Upper lobe of right lung (tissue), 1 donor: ENCODE data around the gene PDE6G. TPM values are rescaled to one million over a fixed set of nuclear protein-coding genes. Genes with fewer than 3 reads are reported as not detected.
A peak's percentile ranks its signal among the peaks of the same experiment; 100 is the strongest.

Experiments
- ATAC-seq: fragments of 200-7000 bp; cut with Tn5 transposase; one replicate; pipeline ENCODE4 v1.9.1; 2020; ENCODE audit warnings: mild to moderate bottlenecking, moderate library complexity
- DNase-seq: peaks from one replicate; pipeline ENCODE4 v3.0.0-alpha.2; 2020
- H3K27ac ChIP-seq: fragments of 200-600 bp; one replicate; pipeline ENCODE4 v1.8.0; 2022
- H3K27me3 ChIP-seq: fragments of 200-600 bp; one replicate; pipeline ENCODE4 v1.8.0; 2022; ENCODE audit warnings: mild to moderate bottlenecking
- H3K36me3 ChIP-seq: fragments of 200-600 bp; one replicate; pipeline ENCODE4 v1.8.0; 2022
- H3K4me1 ChIP-seq: fragments of 200-600 bp; one replicate; pipeline ENCODE4 v1.8.0; 2022
- H3K4me3 ChIP-seq: fragments of 200-600 bp; one replicate; pipeline ENCODE4 v1.8.0; 2022; ENCODE audit warnings: mild to moderate bottlenecking
- H3K9me3 ChIP-seq: fragments of 200-600 bp; one replicate; pipeline ENCODE4 v1.8.0; 2022
- CTCF ChIP-seq: fragments of 200-600 bp; IDR thresholded peaks from one replicate; pipeline ENCODE4 v1.8.0; 2022; ENCODE audit warnings: antibody characterized with exemption
- intact Hi-C: fragments of 100-400 bp; cut with DNase I; formaldehyde crosslinking; loops from one replicate; pipeline ENCODE4 v1.11.0; 2022
- total RNA-seq: library from RNA; stranded (reverse); fragmentation: NEBNext Ultra II Directional; extraction: Animal tissue kit (Norgen Biotek cat#: 25700); gene quantifications from one replicate; pipeline ENCODE4 v1.2.1, GENCODE V29; 2021
- donor health status: DM: no; HTN: yes; CAD: no; lungs with severe emphysema.

The PDE6G gene
- total RNA-seq, 1 donor from 2014 or later, result 1.0 TPM

GRCh38 chr17:81672504-81672903 lies 16.2 kb upstream of the PDE6G start:
- intact Hi-C loops, result no loop called here
- Histone ChIP-seq H3K27ac (no peak overlapping the region), H3K27me3 (no peaks in the 10 kb centered on the region), H3K9me3 (no peaks in the 10 kb centered on the region), H3K4me3 (no peak overlapping the region), H3K4me1 (peaks cover 8% of the 10 kb centered on the region), H3K36me3 (peaks cover 54% of the 10 kb centered on the region)
- DNase-seq, result no peak
- no peak for TF ChIP-seq CTCF
- ATAC-seq, result no peak

GRCh38 chr17:81667754-81668153 lies 11.4 kb upstream of the PDE6G start:
- no peaks in the 10 kb centered on the region for H3K9me3 ChIP-seq
- no peaks in the 10 kb centered on the region for H3K27me3 ChIP-seq
- H3K36me3 ChIP-seq, result peaks cover 39% of the 10 kb centered on the region
- H3K27ac ChIP-seq, result no peak overlapping the region
- no peak for TF ChIP-seq CTCF
- ATAC-seq (no peak), DNase-seq (no peak)
- H3K4me3 ChIP-seq, result no peak overlapping the region
- peaks cover 25% of the 10 kb centered on the region for H3K4me1 ChIP-seq
- intact Hi-C loops, result no loop called here

GRCh38 chr17:81666342-81667191 lies 10.2 kb upstream of the PDE6G start, which contains the start of the genes CCDC137 and OXLD1:
Gene CCDC137, plus strand, starts transcription at chr17:81666737. Its CDS starts 30 bp downstream, at chr17:81666767.
Gene OXLD1, minus strand, starts transcription at chr17:81666605. Its CDS starts 28 bp downstream, at chr17:81666577.
- Histone ChIP-seq H3K36me3 (peaks cover 27% of the 10 kb centered on the region), H3K27ac (peak within 1 kb of the TSS; percentile 92), H3K9me3 (no peaks in the 10 kb centered on the region), H3K4me3 (peak within 1 kb of the TSS; percentile 99), H3K4me1 (peaks cover 25% of the 10 kb centered on the region), H3K27me3 (no peaks in the 10 kb centered on the region)
- no peak for TF ChIP-seq CTCF
- DNase-seq (peak; percentile 99), ATAC-seq (peak; percentile 98)
- intact Hi-C loops, result no loop called here

GRCh38 chr17:81666092-81666341 lies 9.7 kb upstream of the PDE6G start:
- no peak for TF ChIP-seq CTCF
- intact Hi-C loops, result no loop called here
- no peak for DNase-seq
- peak overlapping the region; percentile 99 for H3K4me3 ChIP-seq
- H3K36me3 ChIP-seq, result peaks cover 22% of the 10 kb centered on the region
- ATAC-seq, result no peak
- H3K4me1 ChIP-seq, result peaks cover 25% of the 10 kb centered on the region
- H3K27ac ChIP-seq, result peak overlapping the region; percentile 92
- no peaks in the 10 kb centered on the region for H3K9me3 ChIP-seq
- H3K27me3 ChIP-seq, result no peaks in the 10 kb centered on the region

- no peaks in the 10 kb centered on the region for H3K9me3 ChIP-seq
- H3K4me3 ChIP-seq, result peak overlapping the region; percentile 99
- H3K4me1 ChIP-seq, result peaks cover 25% of the 10 kb centered on the region
- intact Hi-C loops, result no loop called here
- DNase-seq (peak; percentile 78), ATAC-seq (peak; percentile 45)
- H3K27me3 ChIP-seq, result no peaks in the 10 kb centered on the region
- H3K27ac ChIP-seq, result peak overlapping the region; percentile 92
- no peak for TF ChIP-seq CTCF
- peaks cover 17% of the 10 kb centered on the region for H3K36me3 ChIP-seq
These were observed 9.1 kb upstream of the PDE6G start for GRCh38 chr17:81665205-81666091.
